SK-N-SH (cell line): ENCODE results near the gene STRADB. TPM values are rescaled to one million over a fixed set of nuclear protein-coding genes. Genes with fewer than 3 reads are reported as not detected.
A peak's percentile ranks its signal among the peaks of the same experiment; 100 is the strongest.
"Not testable (repeated sequence)": the region's sequence is repeated elsewhere in the genome, so short reads cannot be mapped to it uniquely, and the experiment has no call there.

Source experiments
- CTCF ChIA-PET: fragments of 300-600, 350-600 bp; formaldehyde crosslinking; extraction: SDS; loops from one replicate; lab custom pipeline; 2021; lab: Yijun Ruan, JAX
- POLR2A ChIA-PET: fragments of 350-600 bp; sonication (Branson Sonifier 250); formaldehyde crosslinking; extraction: SDS; loops from one replicate; lab custom pipeline; 2020; ENCODE audit warnings: antibody characterized with exemption, inconsistent platforms; lab: Yijun Ruan, JAX
- DNase-seq: peaks from one replicate; pipeline ENCODE4 v3.0.0; 2012
- H2AFZ ChIP-seq: fragments of 200-600 bp; sonication (generic); 2 replicates; pipeline ENCODE4 v1.8.1; 2016; ENCODE audit warnings: antibody characterized with exemption, mild to moderate bottlenecking, low read depth
- H3F3A ChIP-seq: fragments of 200-600 bp; sonication (generic); replicated peaks from 2 replicates; pipeline ENCODE3; 2016; ENCODE audit warnings: antibody characterized with exemption, mild to moderate bottlenecking; ENCODE audit not compliant: insufficient read depth
- H3K27ac ChIP-seq, 2 experiments: fragments of 200-500 bp in 1 of 2; fragments of 200-600 bp in 1 of 2; sonication (Bioruptor generic) in 1 of 2; sonication (generic), shearing (Covaris generic) in 1 of 2; 2 replicates each; pipeline versions ENCODE4 v1.5.1 to v1.6.1; 2014 to 2016; ENCODE audit warnings: low read depth in 2 of 2, inconsistent platforms in 1 of 2, low read length in 1 of 2, mild to moderate bottlenecking in 1 of 2, mixed read lengths in 1 of 2
- H3K27me3 ChIP-seq: fragments of 200-600 bp; sonication (generic), shearing (Covaris generic); 2 replicates; pipeline ENCODE4 v1.6.1; 2016; ENCODE audit warnings: mixed run types; ENCODE audit not compliant: insufficient read depth
- H3K36me3 ChIP-seq, 2 experiments: fragments of 200-500 bp in 1 of 2; fragments of 200-600 bp in 1 of 2; sonication (Bioruptor generic) in 1 of 2; sonication (generic) in 1 of 2; replicated peaks in 1 of 2; 2 replicates each; pipeline versions ENCODE3 to v1.5.1; 2014 to 2016; ENCODE audit warnings: low read length in 1 of 2, mild to moderate bottlenecking in 1 of 2; ENCODE audit not compliant: insufficient read depth in 2 of 2, control insufficient read depth in 1 of 2
- H3K4me1 ChIP-seq, 2 experiments: fragments of 200-500 bp in 1 of 2; fragments of 200-600 bp in 1 of 2; sonication (Bioruptor generic) in 1 of 2; sonication (generic), shearing (Covaris generic) in 1 of 2; 2 replicates each; pipeline versions ENCODE4 v1.5.1 to v1.6.1; 2014 to 2016; ENCODE audit warnings: low read depth in 1 of 2, low read length in 1 of 2, mixed run types in 1 of 2; ENCODE audit not compliant: insufficient read depth in 2 of 2, control insufficient read depth in 1 of 2
- H3K4me2 ChIP-seq: fragments of 200-600 bp; sonication (generic), shearing (Covaris generic); 2 replicates; pipeline ENCODE4 v1.6.1; 2017; ENCODE audit warnings: mixed run types
- H3K4me3 ChIP-seq, 2 experiments: fragments of 200-500 bp in 1 of 2; fragments of 200-600 bp in 1 of 2; sonication (Bioruptor generic) in 1 of 2; sonication (generic), shearing (Covaris generic) in 1 of 2; 2 replicates each; pipeline versions ENCODE4 v1.5.1 to v1.8.1; 2014 to 2016; ENCODE audit warnings: low read depth in 2 of 2, inconsistent platforms in 1 of 2, low read length in 1 of 2, mild to moderate bottlenecking in 1 of 2, mixed read lengths in 1 of 2, moderate library complexity in 1 of 2
- H3K79me2 ChIP-seq: fragments of 200-600 bp; sonication (generic); 2 replicates; pipeline ENCODE4 v1.8.1; 2017; ENCODE audit warnings: mild to moderate bottlenecking; ENCODE audit not compliant: insufficient read depth
- H3K9ac ChIP-seq: fragments of 200-600 bp; sonication (generic); 2 replicates; pipeline ENCODE4 v1.6.1; 2017; ENCODE audit warnings: mixed run types
- H3K9me2 ChIP-seq: fragments of 200-600 bp; sonication (generic); 2 replicates; pipeline ENCODE4 v1.6.1; 2017; ENCODE audit warnings: mixed run types
- H3K9me3 ChIP-seq: fragments of 200-600 bp; sonication (generic); 2 replicates; pipeline ENCODE4 v1.6.1; 2017; ENCODE audit warnings: mixed run types, mild to moderate bottlenecking, moderate library complexity
- H4K20me1 ChIP-seq: fragments of 200-600 bp; sonication (generic); 2 replicates; pipeline ENCODE4 v1.6.1; 2017; ENCODE audit warnings: mild to moderate bottlenecking, mixed run types; ENCODE audit not compliant: insufficient read depth
- CHD2 ChIP-seq: fragments of 150-350 bp; IDR thresholded peaks from 2 replicates; pipeline ENCODE4 v1.6.1; 2018; ENCODE audit warnings: low read length; ENCODE audit not compliant: partially characterized antibody
- ELF1 ChIP-seq: IDR thresholded peaks from 2 replicates; pipeline ENCODE4 v1.4.0; 2012
- EP300 ChIP-seq, 2 experiments: IDR thresholded peaks; 2 replicates each; pipeline versions ENCODE4 v1.4.0 to v1.6.1; 2012; ENCODE audit warnings: borderline replicate concordance in 1 of 2, low read depth in 1 of 2, low read length in 1 of 2
- FOSL2 ChIP-seq: IDR thresholded peaks from 2 replicates; pipeline ENCODE4 v1.4.0; 2012; ENCODE audit warnings: low read depth, mild to moderate bottlenecking, moderate library complexity, borderline replicate concordance
- FOXJ3 ChIP-seq: sonication (generic); formaldehyde crosslinking; IDR thresholded peaks from 2 replicates; pipeline ENCODE4 v1.5.1; 2020; ENCODE audit warnings: mild to moderate bottlenecking, missing genetic modification reagents
- JUND ChIP-seq: IDR thresholded peaks from 2 replicates; pipeline ENCODE4 v1.4.0; 2012
- MEF2A ChIP-seq: IDR thresholded peaks from 2 replicates; pipeline ENCODE4 v1.4.0; 2012; ENCODE audit warnings: low read depth, borderline replicate concordance
- NRF1 ChIP-seq: IDR thresholded peaks from 2 replicates; pipeline ENCODE4 v1.6.1; 2012; ENCODE audit warnings: low read depth, mild to moderate bottlenecking, low read length
- RXRA ChIP-seq: IDR thresholded peaks from 2 replicates; pipeline ENCODE4 v1.4.0; 2012; ENCODE audit warnings: low read depth, mild to moderate bottlenecking, borderline replicate concordance
- TCF12 ChIP-seq: IDR thresholded peaks from 2 replicates; pipeline ENCODE4 v1.4.0; 2012
- TEAD4 ChIP-seq: IDR thresholded peaks from 2 replicates; pipeline ENCODE4 v1.4.0; 2012; ENCODE audit warnings: mild to moderate bottlenecking, borderline replicate concordance; ENCODE audit not compliant: insufficient read depth
- WGBS: methylation state at CpG from one replicate; pipeline ENCODE4 v1.1.6; 2017; ENCODE audit warnings: low lambda C conversion rate; 5-methylcytosine and 5-hydroxymethylcytosine counted together
- polyA plus RNA-seq, 3 experiments: library from polyadenylated mRNA; depleted of rRNA; stranded (reverse); fragments of >200 nt; gene quantifications; 2 replicates each; pipeline ENCODE4 v1.2.3, GENCODE V29; 2012
- TF ChIP-seq, protein P1 (sequence below): IDR thresholded peaks from 2 replicates; pipeline ENCODE4 v1.6.1; 2012; ENCODE audit warnings: mild to moderate bottlenecking, low read depth, low read length, moderate library complexity
- TF ChIP-seq, protein P2 (sequence below): IDR thresholded peaks from 2 replicates; pipeline ENCODE4; 2012
- TF ChIP-seq, protein P3 (sequence below): IDR thresholded peaks from 2 replicates; pipeline ENCODE4 v1.4.0; 2012; ENCODE audit warnings: low read depth, borderline replicate concordance

Gene STRADB
- polyA plus RNA-seq, 1 of the 3 experiments (the other 2 are of a cell fraction), result 27.0 TPM

DNA sequence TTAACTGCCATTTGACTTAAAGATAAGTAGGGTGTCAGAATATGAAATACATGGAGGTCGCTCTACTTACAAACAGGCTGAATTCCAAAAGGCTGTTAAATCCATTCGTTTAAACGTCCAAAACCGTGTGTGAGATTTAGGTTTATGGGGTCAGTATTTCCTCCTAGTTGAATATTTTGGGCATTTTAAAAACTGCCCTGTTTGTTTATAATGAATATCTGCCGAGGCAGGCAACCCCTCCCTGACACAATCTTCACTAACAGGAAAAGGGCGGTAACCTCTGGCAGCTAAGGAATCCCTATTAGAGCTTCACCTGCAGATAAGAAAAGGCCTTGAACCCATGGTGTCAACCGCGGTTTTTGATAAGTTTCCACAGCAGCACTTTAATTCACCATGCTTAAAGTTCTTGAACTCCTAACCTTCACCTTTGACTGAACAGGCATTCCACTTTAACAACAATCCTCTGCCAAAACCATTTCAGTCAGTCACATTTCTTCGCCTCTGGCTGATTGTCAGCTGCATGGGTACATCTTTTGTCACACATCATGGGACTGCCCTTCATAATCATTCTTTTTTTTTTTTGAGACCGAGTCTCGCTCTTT, 18.0 kb upstream of the STRADB start (continued):
- TF ChIP-seq, protein P1, sequence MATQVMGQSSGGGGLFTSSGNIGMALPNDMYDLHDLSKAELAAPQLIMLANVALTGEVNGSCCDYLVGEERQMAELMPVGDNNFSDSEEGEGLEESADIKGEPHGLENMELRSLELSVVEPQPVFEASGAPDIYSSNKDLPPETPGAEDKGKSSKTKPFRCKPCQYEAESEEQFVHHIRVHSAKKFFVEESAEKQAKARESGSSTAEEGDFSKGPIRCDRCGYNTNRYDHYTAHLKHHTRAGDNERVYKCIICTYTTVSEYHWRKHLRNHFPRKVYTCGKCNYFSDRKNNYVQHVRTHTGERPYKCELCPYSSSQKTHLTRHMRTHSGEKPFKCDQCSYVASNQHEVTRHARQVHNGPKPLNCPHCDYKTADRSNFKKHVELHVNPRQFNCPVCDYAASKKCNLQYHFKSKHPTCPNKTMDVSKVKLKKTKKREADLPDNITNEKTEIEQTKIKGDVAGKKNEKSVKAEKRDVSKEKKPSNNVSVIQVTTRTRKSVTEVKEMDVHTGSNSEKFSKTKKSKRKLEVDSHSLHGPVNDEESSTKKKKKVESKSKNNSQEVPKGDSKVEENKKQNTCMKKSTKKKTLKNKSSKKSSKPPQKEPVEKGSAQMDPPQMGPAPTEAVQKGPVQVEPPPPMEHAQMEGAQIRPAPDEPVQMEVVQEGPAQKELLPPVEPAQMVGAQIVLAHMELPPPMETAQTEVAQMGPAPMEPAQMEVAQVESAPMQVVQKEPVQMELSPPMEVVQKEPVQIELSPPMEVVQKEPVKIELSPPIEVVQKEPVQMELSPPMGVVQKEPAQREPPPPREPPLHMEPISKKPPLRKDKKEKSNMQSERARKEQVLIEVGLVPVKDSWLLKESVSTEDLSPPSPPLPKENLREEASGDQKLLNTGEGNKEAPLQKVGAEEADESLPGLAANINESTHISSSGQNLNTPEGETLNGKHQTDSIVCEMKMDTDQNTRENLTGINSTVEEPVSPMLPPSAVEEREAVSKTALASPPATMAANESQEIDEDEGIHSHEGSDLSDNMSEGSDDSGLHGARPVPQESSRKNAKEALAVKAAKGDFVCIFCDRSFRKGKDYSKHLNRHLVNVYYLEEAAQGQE, result no peak
- TF ChIP-seq MEF2A (no peak), FOXJ3 (CRISPR knock-in tag) (no peak; the same call in 1 of the 2 replicates), TEAD4 (no peak), NRF1 (no peak), FOSL2 (no peak), JUND (no peak), EP300 (IDR thresholded peaks at IDR 0.05; ENCODE audit: borderline replicate concordance in 1 of 2, low read depth in 1 of 2, low read length in 1 of 2) (no peak)
- TF ChIP-seq, protein P2, sequence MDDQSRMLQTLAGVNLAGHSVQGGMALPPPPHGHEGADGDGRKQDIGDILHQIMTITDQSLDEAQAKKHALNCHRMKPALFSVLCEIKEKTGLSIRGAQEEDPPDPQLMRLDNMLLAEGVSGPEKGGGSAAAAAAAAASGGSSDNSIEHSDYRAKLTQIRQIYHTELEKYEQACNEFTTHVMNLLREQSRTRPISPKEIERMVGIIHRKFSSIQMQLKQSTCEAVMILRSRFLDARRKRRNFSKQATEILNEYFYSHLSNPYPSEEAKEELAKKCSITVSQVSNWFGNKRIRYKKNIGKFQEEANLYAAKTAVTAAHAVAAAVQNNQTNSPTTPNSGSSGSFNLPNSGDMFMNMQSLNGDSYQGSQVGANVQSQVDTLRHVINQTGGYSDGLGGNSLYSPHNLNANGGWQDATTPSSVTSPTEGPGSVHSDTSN, result no peak
- TF ChIP-seq, protein P3, sequence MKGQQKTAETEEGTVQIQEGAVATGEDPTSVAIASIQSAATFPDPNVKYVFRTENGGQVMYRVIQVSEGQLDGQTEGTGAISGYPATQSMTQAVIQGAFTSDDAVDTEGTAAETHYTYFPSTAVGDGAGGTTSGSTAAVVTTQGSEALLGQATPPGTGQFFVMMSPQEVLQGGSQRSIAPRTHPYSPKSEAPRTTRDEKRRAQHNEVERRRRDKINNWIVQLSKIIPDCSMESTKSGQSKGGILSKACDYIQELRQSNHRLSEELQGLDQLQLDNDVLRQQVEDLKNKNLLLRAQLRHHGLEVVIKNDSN, result no peak

DNA sequence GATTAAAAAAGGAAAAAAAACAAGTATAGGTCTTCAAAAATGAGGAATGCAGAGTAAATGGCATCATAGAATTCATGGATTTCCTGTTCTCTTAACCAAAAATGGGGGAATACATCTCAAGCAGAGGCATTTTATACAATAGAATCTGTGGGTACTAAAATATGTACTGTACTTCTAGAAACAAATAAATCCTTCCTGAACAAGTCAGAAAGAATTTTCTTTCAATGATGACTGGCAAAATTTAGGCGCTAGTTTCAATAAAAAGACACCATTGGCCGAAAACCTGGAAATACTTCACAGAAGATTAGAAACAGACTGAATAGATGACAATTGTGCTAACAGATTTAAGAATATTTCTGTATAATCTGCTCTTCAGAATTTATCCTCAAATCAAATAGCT, 15.4 kb upstream of the STRADB start:
- DNase-seq, result no peak
- Histone ChIP-seq H3K9me3 (no peaks in the 10 kb centered on the region), H3K36me3 (no peaks in the 10 kb centered on the region), H3K79me2 (peaks cover 84% of the 10 kb centered on the region), H3K27ac (0 out of 4 replicates have a peak overlapping the region, but pooled peaks of 1 of the 2 experiments have one; percentile 0), H3K9ac (no peak overlapping the region), H3K4me3 (no peak overlapping the region), H2AFZ (no peak overlapping the region), H4K20me1 (peaks cover 3% of the 10 kb centered on the region; the same call in 1 of the 2 replicates), H3F3A (peaks cover 30% of the 10 kb centered on the region), H3K27me3 (no peaks in the 10 kb centered on the region), H3K4me2 (no peak overlapping the region), H3K4me1 (peaks cover 30 to 32% of the 10 kb centered on the region in 2 experiments), H3K9me2 (no peaks in the 10 kb centered on the region)
- CTCF ChIA-PET, result interaction anchor here (0.7 kb wide), 1 partner anchor 111 kb away, joined by 3 read pairs; no protein-coding TSS in a partner anchor
- 100% methylated on average over 2 of the region's 2 CpGs for WGBS
- POLR2A ChIA-PET, result no interaction called here
- no peak for TF ChIP-seq RXRA
- no peak for TF ChIP-seq MEF2A
- TF ChIP-seq JUND, result no peak
- TF ChIP-seq TCF12, result no peak
- TF ChIP-seq FOXJ3 (CRISPR knock-in tag), result no peak
- TF ChIP-seq CHD2, result no peak
- no peak for TF ChIP-seq ELF1
- TF ChIP-seq, protein P2, result no peak

DNA sequence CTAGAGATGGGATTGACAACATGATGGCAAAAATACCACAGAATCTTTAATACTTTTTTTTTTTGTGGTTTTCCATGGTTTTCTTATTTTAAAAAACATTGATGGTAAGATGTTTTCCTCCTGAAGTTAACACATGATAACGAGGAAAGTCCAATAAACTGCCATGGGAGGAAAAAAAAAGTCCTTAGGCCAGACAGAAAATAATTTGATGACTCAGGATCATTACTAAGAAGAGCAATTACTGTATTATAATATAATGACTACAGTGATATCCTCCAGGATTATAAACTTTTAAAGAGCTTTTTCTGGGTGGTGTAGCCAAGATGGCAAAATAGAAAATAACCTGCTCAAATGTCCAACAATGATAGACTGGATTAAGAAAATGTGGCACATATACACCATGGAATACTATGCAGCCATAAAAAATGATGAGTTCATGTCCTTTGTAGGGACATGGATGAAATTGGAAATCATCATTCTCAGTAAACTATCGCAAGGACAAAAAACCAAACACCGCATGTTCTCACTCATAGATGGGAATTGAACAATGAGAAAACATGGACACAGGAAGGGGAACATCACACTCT, 12.1 kb upstream of the STRADB start:
- H2AFZ ChIP-seq, H3K4me1 ChIP-seq, H3K27me3 ChIP-seq, POLR2A ChIA-PET, H3K36me3 ChIP-seq, H3K9me2 ChIP-seq, H3K9me3 ChIP-seq, H4K20me1 ChIP-seq, DNase-seq, H3K4me2 ChIP-seq, H3F3A ChIP-seq, H3K4me3 ChIP-seq, H3K27ac ChIP-seq, H3K9ac ChIP-seq: not testable (repeated sequence)
- CTCF ChIA-PET, result interaction anchor here (3.7 kb wide), 1 partner anchor 12 kb away, joined by 16 read pairs; the partner anchor contains the start of genes STRADB and TRAK2
- H3K79me2 ChIP-seq, result peaks cover 84% of the 10 kb centered on the region
- WGBS, result 90% methylated on average over 1 of the region's 3 CpGs
